H1 (cell line): ENCODE data around the gene DHCR7. TPM values are rescaled to one million over a fixed set of nuclear protein-coding genes. Genes with fewer than 3 reads are reported as not detected.

Source experiments
- CTCF ChIA-PET: fragments of 300-600 bp; sonication (Branson Sonifier 250); formaldehyde crosslinking; loops from one replicate; lab custom pipeline; 2021; ENCODE audit not compliant: partially characterized antibody; lab: Charles Lee
- POLR2A ChIA-PET: fragments of 300-600 bp; sonication (Branson Sonifier 250); formaldehyde crosslinking; loops from one replicate; lab custom pipeline; 2021; ENCODE audit warnings: inconsistent platforms; ENCODE audit not compliant: partially characterized antibody; lab: Charles Lee
- DNase-seq, 2 experiments: peaks; one replicate each; pipeline versions ENCODE4 v3.0.0 to v3.0.0-alpha.2; 2010 to 2022; ENCODE audit warnings: low spot score in 2 of 2, low read depth in 1 of 2, mixed read lengths in 1 of 2
- FAIRE-seq: peaks from 2 replicates; lab custom pipeline; 2011; peaks lifted over from hg19 to GRCh38; lab: Jason Lieb, UNC
- H2AFZ ChIP-seq: 2 replicates; pipeline ENCODE4 v1.8.1; 2012; ENCODE audit warnings: low read length, inconsistent platforms
- H2AK5ac ChIP-seq: 2 replicates; pipeline ENCODE4 v1.6.1; 2013; ENCODE audit warnings: low read depth, low read length
- H2BK120ac ChIP-seq: replicated peaks from 2 replicates; pipeline ENCODE3; 2013; ENCODE audit warnings: low read depth, low read length, inconsistent platforms
- H2BK12ac ChIP-seq: 2 replicates; pipeline ENCODE4 v1.6.1; 2013; ENCODE audit warnings: low read depth, low read length
- H2BK15ac ChIP-seq: 2 replicates; pipeline ENCODE4 v1.6.1; 2013; ENCODE audit warnings: low read length
- H2BK20ac ChIP-seq: 2 replicates; pipeline ENCODE4 v1.6.1; 2013; ENCODE audit warnings: low read length
- H2BK5ac ChIP-seq: 2 replicates; pipeline ENCODE4 v1.6.1; 2013; ENCODE audit warnings: low read depth, low read length
- H3K14ac ChIP-seq: 2 replicates; pipeline ENCODE4 v1.6.1; 2013; ENCODE audit warnings: inconsistent platforms; ENCODE audit not compliant: insufficient read length
- H3K18ac ChIP-seq: 2 replicates; pipeline ENCODE4 v1.6.1; 2013; ENCODE audit warnings: low read length; ENCODE audit errors: extremely low read depth
- H3K23ac ChIP-seq: 2 replicates; pipeline ENCODE4 v1.6.1; 2013; ENCODE audit warnings: inconsistent platforms; ENCODE audit not compliant: insufficient read length
- H3K23me2 ChIP-seq: 2 replicates; pipeline ENCODE4 v1.6.1; 2013; ENCODE audit warnings: low read depth, low read length
- H3K27ac ChIP-seq: 2 replicates; pipeline ENCODE4 v1.6.1; 2011; ENCODE audit warnings: low read depth, low read length, inconsistent platforms
- H3K27me3 ChIP-seq, 4 experiments: replicated peaks in 1 of 4; 1 replicate in 1 of 4; 2 replicates in 3 of 4; pipeline versions ENCODE4 v1.6.1 to v1.8.1; 2011 to 2013; ENCODE audit warnings: low read length in 3 of 4, mild to moderate bottlenecking in 3 of 4, inconsistent platforms in 2 of 4, mixed read lengths in 2 of 4, moderate library complexity in 1 of 4; ENCODE audit not compliant: control insufficient read depth in 3 of 4, insufficient read depth in 3 of 4; ENCODE audit errors: extremely low read depth in 1 of 4
- H3K36me3 ChIP-seq, 4 experiments: 2 replicates each; pipeline versions ENCODE4 v1.6.1 to v1.8.1; 2011 to 2013; ENCODE audit warnings: mild to moderate bottlenecking in 4 of 4, low read length in 3 of 4, moderate library complexity in 2 of 4, control low read depth in 1 of 4, inconsistent platforms in 1 of 4; ENCODE audit not compliant: insufficient read depth in 4 of 4, control insufficient read depth in 2 of 4
- H3K4ac ChIP-seq: replicated peaks from 2 replicates; pipeline ENCODE3; 2013; ENCODE audit warnings: low read length, low read depth, mixed read lengths, inconsistent platforms; ENCODE audit not compliant: insufficient read length
- H3K4me1 ChIP-seq, 4 experiments: replicated peaks in 1 of 4; 1 replicate in 1 of 4; 2 replicates in 3 of 4; pipeline versions ENCODE4 v1.6.1 to v1.8.1; 2011 to 2013; ENCODE audit warnings: low read length in 3 of 4, inconsistent platforms in 2 of 4, mixed read lengths in 1 of 4; ENCODE audit not compliant: insufficient read depth in 4 of 4, control insufficient read depth in 3 of 4
- H3K4me2 ChIP-seq, 2 experiments: 2 replicates each; pipeline versions ENCODE4 v1.6.1 to v1.8.1; 2011 to 2013; ENCODE audit warnings: low read depth in 2 of 2, low read length in 2 of 2, control low read depth in 1 of 2, inconsistent platforms in 1 of 2, mild to moderate bottlenecking in 1 of 2; ENCODE audit not compliant: insufficient read depth in 1 of 2
- H3K4me3 ChIP-seq, 4 experiments: fragments of 200-600, 300-600 bp in 1 of 4; sonication (generic), shearing (Covaris generic), sonication (Bioruptor Twin) in 1 of 4; 2 replicates each; pipeline versions ENCODE4 v1.5.1 to v1.8.1; 2011 to 2016; ENCODE audit warnings: low read length in 4 of 4, low read depth in 3 of 4, control low read depth in 2 of 4, inconsistent platforms in 2 of 4, mild to moderate bottlenecking in 2 of 4, mixed read lengths in 1 of 4, moderate library complexity in 1 of 4; ENCODE audit not compliant: insufficient read depth in 2 of 4; ENCODE audit errors: extremely low read depth in 1 of 4
- H3K56ac ChIP-seq: replicated peaks from 2 replicates; pipeline ENCODE3; 2013; ENCODE audit warnings: low read depth, mild to moderate bottlenecking, mixed read lengths, low read length, inconsistent platforms; ENCODE audit not compliant: insufficient read length
- H3K79me1 ChIP-seq: 2 replicates; pipeline ENCODE4 v1.6.1; 2013; ENCODE audit warnings: low read depth, low read length, control low read depth
- H3K79me2 ChIP-seq, 2 experiments: 2 replicates each; pipeline versions ENCODE4 v1.6.1 to v1.8.1; 2012 to 2013; ENCODE audit warnings: low read length in 2 of 2, mild to moderate bottlenecking in 2 of 2, inconsistent platforms in 1 of 2; ENCODE audit not compliant: insufficient read depth in 2 of 2, control insufficient read depth in 1 of 2
- H3K9ac ChIP-seq, 4 experiments: replicated peaks in 1 of 4; 1 replicate in 1 of 4; 2 replicates in 3 of 4; pipeline versions ENCODE4 v1.6.1 to v1.8.1; 2011 to 2013; ENCODE audit warnings: low read depth in 3 of 4, low read length in 3 of 4, control low read depth in 2 of 4, mild to moderate bottlenecking in 2 of 4, moderate library complexity in 2 of 4, inconsistent platforms in 1 of 4; ENCODE audit errors: extremely low read depth in 1 of 4
- H3K9me3 ChIP-seq, 2 experiments: 2 replicates each; pipeline versions ENCODE4 v1.6.1 to v1.8.1; 2012 to 2013; ENCODE audit warnings: mild to moderate bottlenecking in 2 of 2, moderate library complexity in 2 of 2, control low read depth in 1 of 2, inconsistent platforms in 1 of 2, low read depth in 1 of 2, low read length in 1 of 2, mixed read lengths in 1 of 2; ENCODE audit not compliant: insufficient read depth in 2 of 2
- H4K20me1 ChIP-seq, 2 experiments: replicated peaks in 1 of 2; 2 replicates each; pipeline versions ENCODE3 to v1.8.1; 2011 to 2013; ENCODE audit warnings: inconsistent platforms in 2 of 2, low read length in 2 of 2, mild to moderate bottlenecking in 1 of 2; ENCODE audit not compliant: insufficient read depth in 2 of 2, control insufficient read depth in 1 of 2
- H4K5ac ChIP-seq: 2 replicates; pipeline ENCODE4 v1.6.1; 2013; ENCODE audit warnings: low read length, low read depth, mixed read lengths, inconsistent platforms; ENCODE audit not compliant: insufficient read length
- H4K8ac ChIP-seq: 2 replicates; pipeline ENCODE4 v1.8.0; 2013; ENCODE audit warnings: mild to moderate bottlenecking, moderate library complexity, low read length, inconsistent platforms; ENCODE audit not compliant: insufficient read depth; ENCODE audit errors: extremely low read depth
- H4K91ac ChIP-seq: replicated peaks from 2 replicates; pipeline ENCODE3; 2013; ENCODE audit warnings: low read length, mixed read lengths, inconsistent platforms; ENCODE audit not compliant: insufficient read length
- BRCA1 ChIP-seq: IDR thresholded peaks from 2 replicates; pipeline ENCODE4 v1.6.1; 2012; ENCODE audit warnings: low read depth, low read length, improper control_type of control experiment
- EGR1 ChIP-seq: IDR thresholded peaks from 2 replicates; pipeline ENCODE4 v1.6.1; 2011; ENCODE audit warnings: low read depth, low read length, borderline replicate concordance
- HDAC2 ChIP-seq, 2 experiments: fragments of 300-600 bp in 1 of 2; sonication (generic) in 1 of 2; IDR thresholded peaks; 2 replicates each; pipeline ENCODE4 v1.6.1; 2011 to 2012; ENCODE audit warnings: low read depth in 2 of 2, low read length in 2 of 2, mild to moderate bottlenecking in 2 of 2, moderate library complexity in 2 of 2, borderline replicate concordance in 1 of 2, inconsistent platforms in 1 of 2
- POLR2AphosphoS5 ChIP-seq: IDR thresholded peaks from 2 replicates; pipeline ENCODE4 v1.6.1; 2011; ENCODE audit warnings: low read depth, low read length
- YY1 ChIP-seq: IDR thresholded peaks from 2 replicates; pipeline ENCODE4 v1.6.1; 2011; ENCODE audit warnings: low read depth, mild to moderate bottlenecking, low read length
- WGBS, 2 experiments: shearing (Covaris generic) in 1 of 2; methylation state at CpG; one replicate each; pipeline versions ENCODE4 v1.1.6 to v1.1.7; 2013 to 2015; ENCODE audit warnings: low lambda C conversion rate in 2 of 2, mixed read lengths in 2 of 2, inconsistent platforms in 1 of 2, low coverage in 1 of 2, missing lambda C conversion rate in 1 of 2; ENCODE audit not compliant: insufficient replicate concordance in 2 of 2, insufficient coverage in 1 of 2, insufficient read length in 1 of 2; ENCODE audit errors: extremely low coverage in 1 of 2, missing lambda C conversion rate in 1 of 2; 5-methylcytosine and 5-hydroxymethylcytosine counted together
- polyA plus RNA-seq, 7 experiments: library from polyadenylated mRNA; depleted of rRNA in 3 of 7; stranded (reverse) in 5 of 7; unstranded in 2 of 7; fragments of >200 nt in 5 of 7; fragments of 200-250 nt in 2 of 7; gene quantifications; 1 replicate in 5 of 7; 2 replicates in 1 of 7; 4 replicates in 1 of 7; pipeline versions ENCODE4 v1.2.1 to v1.2.3, GENCODE V29; 2011 to 2013; ENCODE audit warnings: missing spikeins in 2 of 7, mixed read lengths in 2 of 7
- total RNA-seq: library from RNA; stranded (reverse); fragmentation: NEBNext Ultra II Directional; extraction: Animal tissue kit (Norgen Biotek cat#: 25700); gene quantifications from 2 replicates; pipeline ENCODE4 v1.2.1, GENCODE V29; 2021
- TF ChIP-seq, protein P1 (sequence below): IDR thresholded peaks from 2 replicates; pipeline ENCODE4 v1.6.1; 2011; ENCODE audit warnings: low read depth, mild to moderate bottlenecking, low read length; ENCODE audit not compliant: insufficient read depth

The DHCR7 gene
- total and polyA plus RNA-seq, 2 of the 8 experiments (the other 6 are each of a cell fraction or from before 2014, with no cell fraction given): 144 to 157 TPM

GRCh38 chr11:71481101-71481960 is 33.1 kb upstream of the DHCR7 start:
- H3K4ac ChIP-seq: no peak overlapping the region
- peaks cover 10 to 18% of the 10 kb centered on the region in 2 experiments for H4K20me1 ChIP-seq
- H2BK5ac ChIP-seq: no peak overlapping the region
- no peak overlapping the region for H2AFZ ChIP-seq
- no peak overlapping the region for H3K14ac ChIP-seq
- H3K4me1 ChIP-seq: peaks cover 0 to 9% (median 4%) of the 10 kb centered on the region in 4 experiments; a peak in 6 of 7 replicates
- H3K27ac ChIP-seq: no peak overlapping the region
- H2BK15ac ChIP-seq: no peak overlapping the region
- no peak overlapping the region for H2BK120ac ChIP-seq
- no peak overlapping the region for H4K91ac ChIP-seq
- H2BK20ac ChIP-seq: no peak overlapping the region
- peaks cover 8 to 29% (median 25%) of the 10 kb centered on the region in 4 experiments; a peak in 7 of 8 replicates for H3K36me3 ChIP-seq
- no peaks in the 10 kb centered on the region for H3K79me2 ChIP-seq
- H2BK12ac ChIP-seq: no peak overlapping the region
- H4K5ac ChIP-seq: no peak overlapping the region
- no peak overlapping the region for H3K56ac ChIP-seq
- H3K9me3 ChIP-seq: no peaks in the 10 kb centered on the region
- no peak overlapping the region for H3K4me3 ChIP-seq
- peaks cover 2% of the 10 kb centered on the region; the same call in 1 of the 2 replicates for H3K23me2 ChIP-seq
- H3K27me3 ChIP-seq: no peaks in the 10 kb centered on the region
- CTCF ChIA-PET: no interaction called here
- TF ChIP-seq, protein P1, sequence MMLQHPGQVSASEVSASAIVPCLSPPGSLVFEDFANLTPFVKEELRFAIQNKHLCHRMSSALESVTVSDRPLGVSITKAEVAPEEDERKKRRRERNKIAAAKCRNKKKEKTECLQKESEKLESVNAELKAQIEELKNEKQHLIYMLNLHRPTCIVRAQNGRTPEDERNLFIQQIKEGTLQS: no peak
- TF ChIP-seq POLR2AphosphoS5 (no peak), YY1 (no peak), BRCA1 (no peak), HDAC2 (IDR thresholded peaks at IDR 0.05; ENCODE audit: borderline replicate concordance in 1 of 2, low read depth in 2 of 2, low read length in 2 of 2) (no peak), EGR1 (no peak)
- H3K18ac ChIP-seq: no peak overlapping the region
- POLR2A ChIA-PET: no interaction called here
- H3K79me1 ChIP-seq: no peaks in the 10 kb centered on the region
- DNase-seq: no peak
- H2AK5ac ChIP-seq: no peak overlapping the region
- H3K9ac ChIP-seq: no peak overlapping the region
- H4K8ac ChIP-seq: peak overlapping the region; percentile 5; the same call in 1 of the 2 replicates
- 89% methylated on average over 24 of the region's 24 CpGs; no CpG with 5 or more reads in 1 of the 2 experiments for WGBS, 2 experiments
- no peak for FAIRE-seq
- H3K4me2 ChIP-seq: no peak overlapping the region
- H3K23ac ChIP-seq: no peak overlapping the region
